ENCODE measurements around the gene PRKN.
"Not testable (repeated sequence)": the region's sequence is repeated elsewhere in the genome, so short reads cannot be mapped to it uniquely, and the experiment has no call there.

Gene PRKN

DNA sequence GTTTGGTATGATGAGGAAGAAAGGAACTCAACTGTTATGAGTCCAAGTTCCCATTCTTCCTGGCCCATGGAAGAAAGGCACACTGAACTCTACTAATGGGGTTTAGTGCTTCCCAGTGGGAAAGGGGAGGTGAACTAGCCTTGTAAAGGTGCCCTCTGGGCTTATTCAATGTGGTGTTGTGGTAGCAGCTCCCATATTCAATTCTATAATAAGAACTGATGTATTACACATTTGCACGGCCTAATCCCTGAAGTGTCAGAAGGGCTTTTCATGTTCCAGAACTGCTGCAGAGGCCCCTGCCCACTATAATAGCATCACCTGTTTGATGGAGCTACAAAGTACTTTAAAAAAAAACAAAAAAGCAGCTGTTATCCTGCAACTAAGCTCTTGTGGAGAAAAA is 17.1 kb downstream of the PRKN start:
- DNase-seq = no peak

DNA sequence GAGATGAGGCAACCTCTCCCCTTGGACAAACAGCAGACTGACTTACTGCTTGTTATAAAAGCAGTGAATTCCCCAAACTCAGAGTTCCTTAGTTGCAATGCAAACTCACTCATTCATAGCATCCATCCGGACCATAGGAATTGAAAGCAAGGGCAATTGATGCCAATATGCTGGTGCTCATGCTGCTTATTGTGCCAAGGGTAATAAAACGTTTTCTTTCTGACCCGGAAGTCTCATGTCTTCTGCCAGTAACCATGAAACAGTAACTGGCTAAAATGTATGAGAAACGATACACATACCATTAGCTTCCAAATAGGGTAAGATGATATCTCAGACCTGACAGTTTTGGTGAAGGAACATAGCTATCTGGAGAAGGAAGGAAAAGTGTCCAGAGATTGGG is 18.1 kb downstream of the PRKN start:
- no peak for DNase-seq

DNA sequence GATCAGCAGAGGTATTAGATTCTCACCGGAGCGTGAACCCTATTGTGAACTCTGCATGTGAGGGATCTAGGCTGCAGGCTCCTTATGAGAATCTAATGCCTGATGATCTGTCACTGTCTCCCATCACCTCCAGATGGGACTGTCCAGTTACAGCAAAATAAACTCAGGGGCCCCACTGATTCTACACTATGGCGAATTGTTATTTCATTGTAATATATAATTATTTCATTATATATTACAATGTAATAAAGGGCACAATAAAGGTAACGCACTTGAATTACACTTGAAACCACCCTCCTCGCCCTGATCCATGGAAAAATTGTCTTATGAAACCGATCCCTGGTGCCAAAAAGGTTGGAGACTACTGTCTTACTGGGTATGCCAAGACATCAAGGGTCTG is 18.6 kb downstream of the PRKN start:
- no peak for DNase-seq

DNA sequence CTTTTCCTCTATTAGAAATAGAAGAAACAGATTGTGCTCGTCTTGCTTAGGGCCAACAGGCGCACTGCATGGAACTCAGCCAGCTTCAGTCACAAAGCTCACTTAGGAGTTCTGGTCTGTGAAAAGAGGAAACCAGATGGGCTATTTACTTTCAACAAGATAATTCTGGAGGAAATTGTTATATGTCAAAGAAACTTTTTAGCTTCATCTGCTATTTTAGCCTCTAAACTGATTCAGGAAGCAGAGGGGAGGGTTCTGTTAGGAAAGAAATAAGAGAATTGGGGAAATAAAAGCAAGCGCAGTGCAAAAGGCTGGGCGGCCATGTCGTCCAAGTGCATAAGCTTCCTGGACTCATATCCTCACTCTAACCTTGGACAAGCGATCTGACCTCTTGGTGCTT is 21.3 kb downstream of the PRKN start:
- DNase-seq = no peak

DNA sequence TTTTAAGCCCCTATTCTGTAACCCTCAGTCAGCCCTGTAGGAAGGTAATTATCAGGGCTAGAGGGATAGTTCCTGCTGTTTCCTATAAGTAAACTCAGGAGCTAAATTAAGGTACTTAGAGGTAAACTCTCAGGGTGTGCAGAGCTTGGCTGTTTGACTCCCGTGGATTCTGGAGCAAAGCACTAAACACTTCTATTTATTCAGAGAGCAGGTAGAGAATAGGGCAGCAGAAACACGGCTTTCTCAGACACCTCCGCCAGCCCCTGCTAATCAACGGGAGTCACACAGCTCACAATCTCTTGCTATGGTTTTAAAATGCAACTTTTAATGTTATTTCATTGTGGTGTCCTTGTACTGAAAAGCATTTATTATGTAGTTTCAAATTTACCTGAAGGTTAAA is 21.8 kb downstream of the PRKN start:
- no peak for DNase-seq

DNA sequence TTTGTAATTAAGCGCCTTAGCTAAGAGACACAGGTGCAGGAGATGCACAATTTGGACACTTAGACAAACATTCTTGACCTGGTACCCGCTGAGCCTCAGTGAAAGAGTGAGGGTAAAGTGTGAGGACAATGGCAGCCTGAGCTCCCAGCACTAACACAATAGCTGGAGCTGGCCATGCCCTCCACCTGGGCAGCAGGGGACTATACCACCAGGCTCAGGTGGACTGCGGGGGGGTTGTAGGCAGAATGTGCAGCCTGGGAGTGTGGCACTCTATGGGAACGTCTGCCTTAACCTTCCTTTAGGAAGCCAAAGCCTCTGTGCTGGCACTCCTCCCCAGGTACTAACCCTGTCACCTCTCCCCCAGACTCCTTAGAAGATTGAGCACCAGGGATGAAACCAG is 23.6 kb downstream of the PRKN start:
- no peak for DNase-seq

DNA sequence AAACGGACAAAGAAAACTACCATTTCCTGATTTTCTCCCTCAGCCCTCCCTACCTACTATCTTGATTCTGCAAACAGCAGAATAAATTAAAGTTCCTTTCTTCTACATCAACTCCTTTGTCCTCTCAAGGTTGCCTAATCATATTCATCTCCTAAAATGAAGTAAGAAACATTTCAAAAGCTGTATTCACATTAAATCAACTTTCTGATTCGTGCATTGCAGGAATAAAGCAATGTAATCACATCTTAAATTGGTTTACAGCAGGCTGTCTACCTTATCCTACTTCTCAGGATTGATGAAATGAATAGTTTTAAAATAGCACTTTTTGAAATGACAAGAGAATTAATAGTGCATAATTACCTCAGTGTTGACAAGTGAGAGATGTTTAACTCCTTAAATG is 25.1 kb downstream of the PRKN start:
- no peak for DNase-seq

DNA sequence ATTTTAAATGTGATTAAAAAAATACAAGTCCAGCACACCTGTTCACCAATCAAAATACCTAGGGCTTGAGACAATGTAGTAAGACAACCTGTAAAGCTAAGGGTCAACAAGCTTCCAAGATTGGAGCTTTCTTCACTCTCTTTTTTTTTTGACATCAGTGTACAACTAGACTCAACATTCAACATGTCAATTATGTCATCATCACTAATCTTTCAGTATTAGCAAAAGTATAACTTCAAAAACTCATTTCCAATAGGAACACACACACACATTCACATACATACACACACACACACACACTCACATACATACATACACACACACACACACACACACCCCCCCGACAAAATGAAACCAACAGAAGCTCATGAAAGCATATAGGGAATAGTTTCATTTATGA is 26.0 kb downstream of the PRKN start:
- no peak for DNase-seq

DNA sequence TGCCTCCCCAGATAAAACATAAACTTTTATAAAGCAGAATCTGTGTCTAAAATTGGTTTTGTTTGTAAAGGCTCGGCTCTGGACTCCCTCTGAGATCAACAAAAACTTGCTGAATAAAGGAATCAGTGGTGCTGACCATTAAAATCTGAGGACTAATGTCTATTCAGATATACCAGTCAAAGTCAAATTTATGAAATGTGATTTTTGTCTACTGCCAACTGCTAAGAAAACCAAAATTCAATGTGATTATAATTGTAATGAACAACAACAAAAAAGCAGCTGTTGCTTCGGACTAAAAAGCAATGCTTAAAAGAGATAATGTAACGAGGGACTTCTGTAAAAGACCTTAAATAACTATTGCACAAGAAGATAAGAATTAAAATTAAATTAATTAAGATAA is 26.6 kb downstream of the PRKN start:
- no peak for DNase-seq

DNA sequence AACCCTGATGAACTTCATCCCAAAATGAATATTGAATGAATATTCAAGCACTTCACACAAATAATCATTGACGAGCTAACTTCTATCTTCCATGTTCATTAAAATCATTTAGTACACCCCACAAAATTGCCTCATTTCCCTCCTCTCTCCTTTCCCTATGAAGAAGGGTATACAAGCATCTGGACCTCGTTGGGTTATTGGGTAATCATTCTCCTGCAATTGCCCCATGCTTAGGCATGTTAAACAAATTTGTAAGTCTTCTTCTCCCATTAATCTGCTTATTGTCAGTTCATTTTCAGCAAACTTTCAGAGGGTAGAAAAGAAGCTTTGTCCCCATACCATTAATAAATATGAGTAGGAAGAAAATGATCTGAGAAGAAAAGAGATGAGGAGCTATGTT is 27.6 kb downstream of the PRKN start:
- no peak for DNase-seq

DNA sequence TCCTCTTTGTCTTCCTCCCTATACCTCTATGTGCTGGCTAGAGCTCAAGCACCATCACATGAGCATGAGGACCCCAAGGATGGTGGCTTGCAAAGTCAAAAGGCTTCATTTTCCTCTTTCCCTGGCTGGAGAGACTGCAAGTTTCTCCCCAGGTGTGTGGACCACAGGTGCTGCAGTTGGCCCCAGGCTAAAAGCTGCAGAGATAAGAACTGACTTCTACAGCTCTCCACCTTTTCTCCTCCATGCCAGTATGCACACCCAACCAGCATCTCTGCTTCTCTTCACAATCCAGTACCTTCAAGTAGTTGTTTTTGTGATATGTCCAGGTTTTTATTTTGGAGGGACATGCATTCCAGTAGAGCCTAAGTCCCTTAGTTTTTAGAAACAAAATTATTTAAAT is 29.1 kb downstream of the PRKN start:
- DNase-seq = no peak

DNA sequence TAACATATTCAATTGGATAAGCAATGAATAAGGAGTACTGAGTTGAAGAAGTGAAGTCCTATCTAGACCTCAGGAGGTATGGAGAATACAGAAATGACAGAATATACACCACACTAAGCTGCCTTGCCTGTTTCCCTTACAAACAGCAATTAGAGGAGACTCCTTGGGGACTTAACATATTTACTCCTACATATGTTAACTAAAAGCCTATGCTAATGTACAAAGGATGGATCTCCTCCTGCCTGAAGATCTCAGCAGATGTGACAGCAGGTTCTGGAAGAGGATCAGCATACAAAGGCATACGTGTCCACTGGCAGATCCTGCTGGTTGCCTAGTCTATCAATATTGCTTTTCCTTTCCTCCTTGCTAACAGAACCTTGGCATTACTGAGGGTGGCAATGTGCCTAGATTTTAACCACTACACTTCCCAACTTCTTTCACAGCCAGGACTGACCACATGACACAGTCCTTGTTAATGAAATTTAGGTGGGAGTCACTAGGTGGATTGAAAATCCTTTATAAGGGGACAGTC is 29.6 kb downstream of the PRKN start:
- no peak for DNase-seq

DNA sequence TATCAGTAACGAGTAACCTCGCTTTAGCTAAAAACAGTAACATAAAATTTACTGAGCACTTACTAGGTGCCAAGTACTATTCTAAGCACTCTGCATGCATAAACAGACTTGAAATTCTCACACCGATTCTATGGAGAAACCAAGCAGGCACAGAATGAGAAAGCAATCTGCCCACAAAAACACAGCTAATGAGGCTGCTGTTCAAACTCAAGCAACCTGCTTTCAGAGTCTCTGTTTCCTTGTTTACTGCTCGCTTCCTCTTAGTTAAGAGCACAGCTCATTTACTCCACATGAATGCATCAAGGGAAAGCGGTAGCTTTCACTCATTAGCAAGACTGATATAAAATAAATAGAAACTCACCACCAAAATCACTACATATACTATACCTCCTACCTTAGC is 37.4 kb downstream of the PRKN start:
- no peak for DNase-seq

DNA sequence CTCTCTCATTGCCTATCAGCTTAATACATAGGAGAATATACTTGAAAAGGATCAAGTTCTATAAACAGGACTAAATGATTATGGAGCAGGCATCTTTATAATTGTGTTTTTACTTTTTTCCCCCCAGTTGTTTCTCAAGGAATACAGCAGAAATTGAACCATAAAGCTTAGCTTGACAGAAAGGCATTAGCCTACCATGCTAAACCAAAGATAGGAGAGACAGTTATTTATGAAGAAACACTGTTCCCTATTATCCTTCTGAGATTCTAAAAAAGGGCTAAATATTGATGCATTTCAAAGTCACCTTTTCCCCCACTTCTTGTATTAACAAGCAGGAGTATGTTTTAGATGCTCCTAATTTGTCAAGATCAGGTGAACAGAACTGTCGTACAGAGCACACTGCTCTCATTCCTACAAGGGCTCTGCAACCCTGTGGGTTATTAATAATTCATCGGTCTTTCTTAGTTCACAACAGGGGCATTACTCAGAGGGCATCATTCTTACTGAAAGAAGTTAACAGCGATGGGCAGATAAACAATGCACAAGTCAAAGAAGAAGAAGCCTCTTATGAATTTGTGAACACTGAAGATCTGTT is 38.7 kb downstream of the PRKN start:
- no peak for DNase-seq

DNA sequence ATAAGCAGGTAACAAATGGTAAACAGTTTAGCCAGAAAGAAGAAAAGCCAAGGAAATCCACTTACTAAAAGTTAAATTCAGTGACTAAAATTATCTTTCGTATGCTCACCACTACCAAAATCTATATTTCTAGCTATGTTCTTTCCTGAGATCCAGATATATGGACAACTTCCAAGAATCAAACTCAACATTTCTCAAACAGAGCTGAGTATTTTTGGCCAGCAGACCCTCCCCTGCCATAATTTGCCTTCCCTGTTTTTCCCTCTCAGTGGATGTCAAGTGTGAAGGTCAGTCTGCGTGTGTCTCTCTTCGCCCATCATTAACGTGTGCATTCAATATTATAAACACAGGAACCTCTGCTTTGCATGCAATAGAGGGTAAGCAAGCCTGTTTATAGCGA is 42.0 kb downstream of the PRKN start:
- DNase-seq = no peak

DNA sequence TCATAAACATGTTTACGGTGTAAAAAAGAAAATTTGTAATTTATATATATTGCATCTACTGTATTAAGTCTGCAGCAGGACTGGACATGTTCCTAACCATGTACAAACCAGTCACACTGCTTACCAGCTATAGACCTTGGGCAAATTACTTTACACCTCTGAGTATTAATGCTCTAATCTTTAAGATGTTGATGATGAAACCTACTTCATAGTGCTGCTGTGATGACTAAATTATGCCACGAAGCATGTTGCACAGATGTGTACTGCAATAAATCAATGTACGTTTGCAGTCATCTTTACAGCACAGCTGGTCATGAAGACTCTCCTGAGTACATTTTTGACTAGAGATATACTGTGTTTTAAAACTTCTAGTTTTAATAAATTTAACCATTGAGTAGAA is 42.6 kb downstream of the PRKN start:
- no peak for DNase-seq

DNA sequence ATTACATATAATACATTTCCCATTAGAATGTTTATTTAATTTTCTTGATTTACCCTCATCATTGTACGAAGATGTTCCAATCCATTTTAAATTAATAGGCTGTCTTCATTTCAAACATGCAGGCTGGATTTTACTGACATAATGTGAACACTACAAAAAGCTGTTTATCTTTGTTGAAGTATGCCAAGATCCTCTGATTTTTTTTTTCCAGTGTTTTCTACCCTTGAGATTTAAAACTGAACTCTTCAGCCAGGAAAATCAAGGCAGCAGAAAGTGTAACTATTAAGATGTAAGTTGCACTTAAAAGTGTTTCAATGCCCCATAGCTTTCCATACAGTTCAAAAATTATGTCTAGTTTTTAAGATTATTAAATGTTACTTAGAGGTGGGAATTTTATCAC is 43.5 kb downstream of the PRKN start:
- no peak for DNase-seq

DNA sequence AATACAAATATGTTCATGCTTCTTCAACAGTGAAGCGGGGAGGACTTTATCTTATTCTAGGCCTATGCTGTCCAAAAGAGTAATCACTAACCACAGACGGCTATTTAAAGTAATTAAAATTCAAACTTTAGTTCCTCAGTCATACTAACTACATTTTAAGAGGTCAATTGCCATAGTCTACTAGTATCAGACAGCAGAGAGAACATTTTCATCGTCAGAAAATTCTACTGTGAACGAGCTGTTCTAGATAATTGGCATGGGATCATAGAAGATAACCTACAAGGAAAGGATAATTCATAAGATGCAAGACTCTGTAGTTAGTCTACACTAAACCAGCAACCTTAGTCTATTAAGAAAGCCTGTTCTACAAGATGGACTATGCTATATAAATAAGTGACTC is 44.4 kb downstream of the PRKN start:
- DNase-seq = no peak

DNA sequence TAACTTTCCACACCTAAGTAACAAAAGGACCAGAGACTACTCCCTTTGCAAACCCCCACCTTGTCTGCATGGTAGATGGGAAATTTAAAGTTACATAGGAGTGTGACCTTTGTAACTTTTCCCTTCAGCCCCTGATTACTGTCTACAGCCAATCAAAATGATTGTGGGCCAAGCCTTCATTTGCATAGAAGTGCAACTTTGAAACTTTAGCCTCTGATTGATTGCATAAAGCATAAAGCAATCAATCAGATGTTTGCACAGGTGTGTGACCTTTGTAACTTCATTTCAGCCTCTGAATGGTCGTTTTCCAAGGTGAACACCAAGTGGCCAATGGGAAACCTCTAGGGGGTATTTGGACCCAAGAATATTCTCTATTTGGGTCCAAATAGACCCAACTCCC is 46.1 kb downstream of the PRKN start:
- DNase-seq = no peak

DNA sequence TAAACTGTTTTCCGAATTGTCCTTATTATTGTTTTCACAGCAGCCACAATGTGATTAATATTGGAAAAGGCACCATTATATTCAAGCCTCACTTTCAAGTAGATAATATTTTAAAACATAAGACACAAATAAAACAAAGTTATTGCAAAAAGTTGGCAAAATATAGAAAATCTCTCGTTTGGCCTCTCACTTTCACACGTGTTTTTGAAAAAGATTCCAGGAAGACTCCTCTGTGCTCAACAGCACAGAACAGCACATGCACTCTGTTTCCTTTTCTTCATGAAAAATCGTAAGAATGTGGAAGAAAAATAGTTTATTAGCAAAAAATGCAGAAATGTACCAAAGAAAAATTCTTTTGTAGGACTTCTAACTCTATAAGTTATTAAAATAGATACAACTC is 46.7 kb downstream of the PRKN start:
- no peak for DNase-seq

DNA sequence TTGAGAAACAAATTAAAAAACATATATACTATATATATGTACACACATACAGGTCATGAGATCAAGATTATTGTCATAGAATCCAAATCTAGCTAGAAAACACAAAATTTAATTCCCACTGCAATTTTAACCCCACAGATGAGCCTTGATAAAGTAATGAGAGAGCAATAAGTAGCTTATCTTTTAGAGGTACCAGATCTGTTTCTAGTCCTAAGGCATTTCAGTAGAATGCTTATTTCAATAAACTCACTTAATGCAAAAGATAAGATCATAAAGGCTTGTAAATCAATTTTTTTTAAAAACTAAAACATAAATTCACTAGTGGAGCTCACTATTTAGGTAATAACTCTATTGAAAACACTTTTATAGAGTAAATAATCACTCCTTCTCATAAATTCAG is 47.2 kb downstream of the PRKN start:
- DNase-seq = no peak

DNA sequence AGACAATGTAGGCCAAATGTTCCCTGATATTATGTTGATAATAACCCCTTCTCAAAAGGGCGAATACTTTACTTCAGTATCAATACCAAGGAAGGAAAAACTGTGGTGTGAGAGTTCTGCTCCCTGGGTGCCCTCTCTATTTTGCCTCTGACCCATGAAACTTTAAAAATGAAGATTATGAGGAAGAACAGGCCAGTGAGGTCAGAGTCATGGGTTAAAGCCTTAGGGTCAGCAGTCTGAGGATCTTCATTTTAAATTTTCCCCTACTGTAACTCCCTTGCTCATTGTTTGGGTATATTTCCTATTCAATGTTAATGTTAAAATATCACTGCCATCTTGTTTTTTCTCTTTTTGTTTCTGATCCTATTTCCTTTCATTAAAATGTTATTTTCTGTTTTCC is 47.9 kb downstream of the PRKN start:
- DNase-seq = no peak

DNA sequence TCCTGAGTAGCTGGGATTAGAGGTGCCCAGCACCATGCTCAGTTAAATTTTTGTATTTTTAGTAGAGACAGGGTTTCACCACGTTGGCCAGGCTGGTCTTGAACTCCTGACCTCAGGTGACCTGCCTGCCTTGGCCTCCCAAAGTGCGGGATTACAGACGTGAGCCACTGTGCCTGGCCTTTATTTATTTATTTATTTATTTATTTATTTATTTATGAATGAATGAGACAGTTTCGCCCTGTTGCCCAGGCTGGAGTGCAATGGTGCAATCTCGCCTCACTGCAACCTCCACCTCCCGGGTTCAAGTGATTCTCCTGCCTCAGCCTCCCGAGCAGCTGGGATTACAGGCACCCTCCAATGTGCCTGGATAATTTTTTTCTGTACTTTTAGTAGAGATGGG is 48.7 kb downstream of the PRKN start:
- DNase-seq = not testable (repeated sequence)

DNA sequence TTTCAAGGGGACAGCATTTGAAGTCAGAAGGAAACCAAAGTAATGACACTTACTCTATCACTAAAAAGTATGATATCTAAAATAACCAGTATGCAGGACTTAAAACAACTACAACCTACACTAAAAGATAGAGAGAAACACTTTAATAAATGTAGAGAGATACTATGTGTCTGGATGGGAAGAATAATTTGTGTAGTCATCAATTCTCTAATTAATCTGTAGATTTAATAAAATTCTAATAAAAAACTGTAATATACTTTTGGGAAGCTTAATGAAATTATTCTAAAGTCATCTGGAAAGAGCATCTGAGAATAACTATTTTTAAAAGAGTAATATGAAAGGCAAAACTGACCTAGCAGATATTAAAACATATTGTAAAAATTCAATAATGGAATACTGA is 52.1 kb downstream of the PRKN start:
- no peak for DNase-seq

DNA sequence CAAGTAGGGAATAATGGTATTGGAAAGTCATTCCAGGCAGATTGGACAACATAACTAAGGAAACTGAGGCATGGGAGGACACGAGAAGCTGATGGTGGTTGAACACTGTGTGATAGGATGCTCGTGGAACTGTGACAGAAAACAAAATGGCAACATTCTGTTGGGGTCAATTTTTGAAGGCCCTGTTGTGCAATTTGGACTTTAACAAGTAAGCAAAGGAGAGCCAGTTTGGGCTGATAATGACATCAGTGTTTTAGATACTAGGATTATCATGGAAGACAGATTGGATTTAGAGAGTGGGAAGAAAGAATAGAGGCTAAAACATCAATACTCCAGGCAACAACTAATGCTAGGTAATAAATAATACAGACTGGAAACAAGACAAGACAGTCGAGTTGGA is 53.1 kb downstream of the PRKN start:
- no peak for DNase-seq

Data from effector CD4-positive, alpha-beta T cell (primary cell).